Effector CD4-positive, alpha-beta T cell (primary cell): ENCODE results near the gene NEK8.
A peak's percentile ranks its signal among the peaks of the same experiment; 100 is the strongest.

Experiments
- DNase-seq: peaks from one replicate; pipeline ENCODE4 v3.0.0-alpha.2; 2020
- total RNA-seq: gene quantifications from one replicate; lab custom pipeline; 2026; lab: John Stamatoyannopoulos, UW

The NEK8 gene
- 14.3 reads per million, percentile 39 among the genes with 10 or more reads in this experiment for total RNA-seq

DNA sequence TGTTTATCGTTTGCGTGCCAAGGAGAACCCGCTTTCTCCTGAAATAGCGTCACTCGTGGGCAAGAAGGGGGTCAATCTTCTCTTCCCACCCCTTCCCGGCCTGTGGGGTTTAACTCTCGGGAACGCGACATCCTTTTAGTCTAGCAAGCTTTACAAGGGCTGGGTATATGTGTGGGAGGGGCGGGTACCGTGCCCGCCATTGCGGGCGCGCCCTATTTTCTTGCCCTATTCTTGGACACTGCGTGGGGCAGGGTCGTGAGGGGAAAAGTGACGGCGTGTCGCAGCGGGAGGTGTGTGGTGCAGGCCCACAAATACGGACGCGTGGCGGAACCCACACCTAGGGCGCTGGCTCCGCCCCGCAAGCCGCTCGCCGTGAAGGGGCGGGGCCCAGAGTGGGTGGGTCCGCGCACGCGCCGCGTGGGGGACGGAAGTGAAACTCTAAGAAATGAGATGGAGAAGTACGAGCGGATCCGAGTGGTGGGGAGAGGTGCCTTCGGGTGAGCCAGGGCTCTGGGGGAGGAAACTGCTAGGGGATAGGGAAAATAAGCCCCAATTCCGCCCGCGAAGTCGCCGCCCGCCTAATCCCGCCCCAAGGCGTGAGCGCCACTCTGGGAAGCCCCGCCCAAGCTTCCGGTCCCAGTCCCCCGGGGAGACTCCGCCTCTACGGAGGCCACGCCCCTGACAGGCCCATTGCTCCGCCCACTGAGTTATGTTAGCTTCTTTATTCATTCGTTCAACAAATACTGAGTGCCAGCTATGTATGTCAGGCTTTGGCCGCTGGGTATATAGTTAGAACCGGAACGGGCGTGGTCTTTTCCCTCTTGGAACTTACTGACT lies at the start of gene NEK8:
NEK8 (plus strand) TSS at position 425 of the 837 bp plus-strand sequence; CDS start at position 451, 26 bp downstream.
- peak; percentile 96 for DNase-seq

DNA sequence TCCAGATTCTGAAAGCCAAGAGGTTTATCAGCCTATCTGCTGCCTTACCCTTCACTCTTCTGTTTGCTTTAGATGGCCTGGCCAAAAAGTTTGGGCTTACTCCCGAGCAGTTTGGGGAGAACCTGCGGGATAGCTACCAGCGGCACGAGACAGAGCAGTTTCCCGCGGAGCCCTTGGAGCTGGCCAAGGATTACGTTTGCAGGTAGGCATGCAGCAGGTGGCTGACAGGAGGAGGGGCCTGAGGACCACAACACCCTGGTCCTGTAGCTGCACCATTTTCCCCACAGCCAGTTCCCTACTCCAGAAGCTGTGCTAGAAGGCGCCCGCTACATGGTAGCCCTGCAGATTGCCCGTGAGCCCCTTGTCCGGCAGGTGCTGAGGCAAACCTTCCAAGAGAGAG lies 45.9 kb upstream of the NEK8 start:
- no peak for DNase-seq

DNA sequence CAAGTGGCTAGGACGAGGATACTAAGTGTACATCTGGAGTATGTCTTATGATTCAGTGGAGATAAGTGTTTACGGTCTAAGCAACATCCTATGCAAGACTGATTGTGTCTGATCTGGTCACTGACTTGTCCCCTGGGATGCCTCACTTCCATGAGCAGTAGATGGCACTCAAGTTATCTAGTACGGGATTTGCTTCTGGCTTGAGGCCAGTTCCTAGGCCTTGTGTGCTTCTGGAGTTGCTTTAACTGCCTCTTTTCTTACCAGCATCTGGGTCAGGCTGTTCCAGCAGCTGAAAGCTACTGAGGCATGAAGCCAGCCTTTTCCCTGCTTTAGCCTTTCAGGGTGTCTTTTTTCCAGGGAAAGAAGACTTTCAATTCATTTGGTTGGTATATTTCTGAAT lies 43.6 kb upstream of the NEK8 start:
- DNase-seq = no peak

DNA sequence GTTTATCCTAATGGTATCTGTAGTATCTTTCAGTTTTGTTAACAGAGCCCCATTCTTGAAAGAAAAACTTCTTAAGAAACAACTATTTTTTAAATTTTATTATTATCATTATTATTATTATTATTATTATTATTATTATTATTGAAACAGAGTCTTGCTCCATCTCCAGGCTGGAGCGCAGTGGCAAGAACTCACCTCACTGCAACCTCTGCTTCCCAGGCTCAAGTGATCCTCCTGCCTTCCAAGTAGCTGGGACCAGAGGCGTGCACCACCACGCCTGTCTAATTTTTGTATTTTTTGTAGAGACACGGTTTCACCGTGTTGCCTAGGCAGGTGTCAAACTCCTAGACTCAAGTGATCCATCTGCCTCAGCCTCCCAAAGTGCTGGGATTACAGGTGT lies 43.2 kb upstream of the NEK8 start:
- no peak for DNase-seq

DNA sequence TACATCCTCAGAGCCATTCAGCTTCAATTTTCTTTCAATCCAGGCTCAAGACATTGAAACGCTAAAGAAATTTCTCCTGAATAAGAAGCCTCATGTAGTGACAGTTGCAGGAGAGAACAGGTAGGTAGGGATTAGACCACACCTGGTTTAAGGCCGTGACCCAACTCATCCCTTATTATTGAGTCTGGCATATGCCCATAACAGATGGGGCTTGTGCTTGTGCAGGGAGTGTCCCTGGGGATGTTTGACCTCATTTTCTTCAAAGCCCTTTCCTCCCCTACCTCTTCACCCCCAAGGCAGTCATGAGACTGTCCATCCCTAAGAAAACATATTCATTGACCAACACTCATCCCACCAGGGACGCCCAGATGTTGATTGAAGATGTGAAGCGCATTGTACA lies 42.3 kb upstream of the NEK8 start:
- DNase-seq = no peak

DNA sequence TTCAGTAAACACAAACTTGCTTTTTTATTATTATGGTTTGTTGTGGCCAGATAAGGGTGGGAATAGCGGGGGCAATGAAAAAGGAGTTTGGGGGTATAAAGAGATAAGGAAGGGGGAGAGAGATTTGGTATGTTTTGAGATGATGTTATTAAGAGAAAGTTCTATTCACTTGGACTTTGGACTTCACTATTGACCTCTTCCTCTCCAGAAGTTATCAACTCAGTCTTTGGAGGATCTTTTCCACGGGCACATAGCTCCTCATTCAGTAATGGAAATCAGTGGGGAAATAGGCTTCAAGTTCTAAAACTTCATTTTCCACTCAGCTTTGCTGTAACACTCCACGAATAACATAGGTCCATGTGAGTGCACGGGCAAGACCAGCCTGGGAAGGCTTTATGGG lies 40.1 kb upstream of the NEK8 start:
- DNase-seq = no peak

DNA sequence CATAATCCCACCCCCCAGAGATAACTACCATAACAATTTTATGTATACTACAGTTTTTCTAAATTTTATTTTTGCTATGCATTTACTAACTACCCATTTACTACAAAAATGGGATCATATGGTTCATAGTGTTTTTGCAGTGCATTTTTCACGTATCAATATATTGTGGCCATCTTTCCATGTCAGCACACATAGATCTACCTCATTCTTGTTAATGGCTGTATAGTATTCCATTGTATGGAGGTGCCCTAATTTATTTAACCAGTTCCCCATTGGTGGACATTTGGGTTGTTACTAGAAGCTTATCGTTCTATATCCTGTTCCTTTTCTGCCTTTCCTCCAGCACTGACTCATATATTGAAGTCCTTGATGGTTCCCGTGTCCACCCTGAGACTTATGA lies 39.6 kb upstream of the NEK8 start:
- DNase-seq = no peak

DNA sequence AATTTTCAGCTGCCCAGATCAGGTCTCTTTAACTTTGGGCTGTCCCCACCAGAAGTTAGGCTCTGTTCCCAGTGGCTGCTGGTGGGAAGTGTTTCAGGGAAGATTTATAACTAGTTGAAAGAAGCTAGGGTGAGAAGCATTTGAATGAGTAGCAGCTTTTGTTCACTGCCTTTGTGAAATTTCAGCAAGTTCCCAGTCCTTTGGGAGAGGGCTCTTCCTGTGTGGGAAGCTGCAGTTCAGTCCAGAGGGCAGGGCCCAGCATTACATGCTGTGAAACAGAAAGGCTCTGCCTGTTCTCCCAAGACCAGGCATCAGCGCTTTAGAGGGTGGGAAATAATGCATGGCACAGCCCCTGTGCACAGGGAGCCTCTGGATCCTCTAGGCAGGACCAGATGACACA lies 34.7 kb upstream of the NEK8 start:
- no peak for DNase-seq

DNA sequence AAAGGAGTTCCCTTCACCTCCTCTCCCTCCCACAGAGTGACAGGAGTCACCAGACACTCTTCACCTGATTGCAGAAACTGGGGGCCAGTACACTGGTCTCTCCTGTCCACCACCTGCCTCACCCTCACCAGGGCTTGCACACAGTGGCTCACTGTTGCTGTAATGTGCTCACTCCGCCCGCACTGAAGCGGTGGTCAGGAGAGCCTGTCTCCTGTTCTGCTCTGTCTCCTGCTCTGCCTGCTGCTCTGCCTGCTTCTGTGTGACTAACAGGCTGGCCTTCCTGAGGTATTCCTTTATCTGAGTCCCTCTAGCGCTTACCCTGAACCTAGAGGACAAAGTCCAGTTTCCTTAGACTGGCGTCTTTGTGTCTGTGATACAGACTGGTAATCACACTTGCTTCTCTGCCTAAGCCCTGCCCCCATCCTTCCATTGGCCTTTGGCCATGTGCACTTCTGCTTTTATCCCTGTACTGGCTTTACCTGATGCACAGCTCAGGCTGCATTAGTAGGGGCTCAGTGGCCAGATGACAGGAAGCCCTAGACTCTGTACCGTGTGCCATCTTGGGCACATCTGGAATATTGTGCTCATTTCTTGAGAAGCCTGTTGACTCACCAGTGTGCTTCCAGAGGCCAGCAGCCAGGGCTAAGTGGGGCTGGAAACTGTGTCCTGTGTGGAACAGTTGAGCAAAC lies 30.2 kb upstream of the NEK8 start:
- DNase-seq = no peak

DNA sequence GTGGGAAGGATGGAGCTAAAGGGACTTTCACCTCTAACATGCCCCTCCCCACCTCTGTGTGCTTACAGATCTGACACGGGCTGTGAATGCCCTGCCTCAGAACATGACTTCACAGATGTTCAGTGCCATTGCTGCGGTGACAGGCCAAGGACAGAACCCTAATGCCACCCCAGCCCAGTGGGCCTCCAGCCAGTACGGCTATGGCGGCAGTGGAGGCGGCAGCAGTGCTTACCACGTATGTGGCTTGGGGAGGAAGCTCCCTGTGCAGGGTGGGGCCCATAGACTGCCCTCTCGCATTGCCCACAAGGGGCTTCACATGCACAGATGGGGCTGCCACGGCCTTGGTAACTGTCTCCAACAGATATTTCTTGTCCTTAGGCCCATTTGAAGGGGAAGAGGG lies 28.3 kb upstream of the NEK8 start:
- no peak for DNase-seq

DNA sequence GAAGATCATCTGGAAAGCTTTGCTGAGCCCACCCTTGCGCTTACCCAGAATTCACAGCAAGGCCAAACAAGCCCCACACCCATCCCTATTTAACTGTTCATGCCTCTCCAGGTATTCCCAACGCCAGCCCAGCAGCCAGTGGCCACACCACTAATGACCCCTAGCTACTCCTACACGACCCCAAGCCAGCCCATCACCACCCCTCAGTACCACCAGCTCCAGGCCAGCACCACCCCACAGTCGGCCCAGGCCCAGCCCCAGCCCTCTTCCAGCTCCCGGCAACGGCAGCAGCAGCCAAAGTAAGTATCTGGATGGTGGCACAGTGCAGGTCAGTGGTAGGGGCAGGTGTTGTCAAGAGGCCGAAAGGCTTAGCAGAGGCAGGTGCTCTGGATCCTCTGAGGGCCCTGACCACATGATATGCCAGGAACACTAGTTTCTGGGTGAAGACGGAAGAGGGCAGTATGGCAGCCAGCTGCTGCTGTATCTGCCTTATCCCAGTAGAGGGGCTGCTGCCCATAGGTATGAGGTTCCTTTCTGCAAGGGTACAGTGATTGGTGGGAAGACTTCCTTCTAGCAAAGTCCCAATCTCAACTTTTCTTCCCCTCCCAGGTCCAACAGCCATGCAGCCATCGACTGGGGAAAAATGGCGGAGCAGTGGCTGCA lies 27.6 kb upstream of the NEK8 start:
- DNase-seq = no peak

DNA sequence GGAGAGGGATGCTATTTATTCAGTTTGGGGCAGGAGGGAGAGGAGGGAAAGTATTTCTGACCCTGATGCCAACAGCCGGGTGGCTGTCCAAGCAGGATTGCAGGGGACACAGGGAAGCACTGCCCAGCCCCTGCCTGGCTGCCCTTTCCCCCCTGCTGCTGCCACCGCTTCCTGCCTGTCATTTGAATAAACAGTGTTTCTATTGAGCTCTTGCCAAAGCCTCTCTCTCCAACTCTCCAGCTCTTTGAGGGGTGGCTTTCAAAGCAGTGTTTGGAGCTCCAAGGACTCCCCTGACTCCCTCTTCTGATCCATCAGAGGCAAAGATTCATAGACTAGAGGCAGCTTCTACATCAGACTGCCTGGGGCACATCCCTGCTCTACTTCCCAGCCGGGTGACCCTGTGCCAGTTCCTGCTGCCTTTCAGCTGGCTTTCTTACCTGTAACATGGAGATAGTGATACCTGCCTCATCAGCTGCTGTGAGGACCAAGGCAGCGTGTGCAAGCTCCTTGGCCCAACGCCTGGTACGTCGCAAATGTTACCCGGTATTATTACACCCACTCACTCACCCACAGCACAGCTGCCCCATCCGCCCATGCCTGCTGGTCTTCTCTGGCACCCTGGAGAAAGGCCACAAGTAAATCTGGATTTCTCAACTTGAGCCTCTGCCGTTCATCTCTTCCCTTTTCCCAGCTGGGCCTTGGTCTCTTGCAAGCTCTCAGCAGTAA lies 26.4 kb upstream of the NEK8 start:
- no peak for DNase-seq

DNA sequence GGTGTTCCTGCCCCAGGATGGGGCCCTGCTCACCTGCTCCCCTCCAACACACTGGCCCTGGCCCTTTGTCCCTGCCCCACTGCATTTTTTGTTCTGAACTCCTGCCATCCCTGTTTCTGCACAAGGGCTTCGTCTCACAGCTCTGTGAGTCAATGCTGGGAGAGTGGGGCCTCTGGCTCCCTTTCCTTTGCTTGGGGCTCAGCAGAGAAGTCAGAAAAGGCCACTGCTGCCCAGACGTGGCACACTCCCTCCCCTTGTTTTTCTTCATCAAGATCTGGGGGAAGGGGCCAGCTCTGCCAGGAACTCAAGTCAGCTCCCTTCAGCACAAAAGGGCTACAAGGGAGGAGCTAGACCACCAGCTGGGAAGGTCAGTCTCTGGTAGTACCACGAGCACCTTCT lies 25.8 kb upstream of the NEK8 start:
- DNase-seq = no peak

DNA sequence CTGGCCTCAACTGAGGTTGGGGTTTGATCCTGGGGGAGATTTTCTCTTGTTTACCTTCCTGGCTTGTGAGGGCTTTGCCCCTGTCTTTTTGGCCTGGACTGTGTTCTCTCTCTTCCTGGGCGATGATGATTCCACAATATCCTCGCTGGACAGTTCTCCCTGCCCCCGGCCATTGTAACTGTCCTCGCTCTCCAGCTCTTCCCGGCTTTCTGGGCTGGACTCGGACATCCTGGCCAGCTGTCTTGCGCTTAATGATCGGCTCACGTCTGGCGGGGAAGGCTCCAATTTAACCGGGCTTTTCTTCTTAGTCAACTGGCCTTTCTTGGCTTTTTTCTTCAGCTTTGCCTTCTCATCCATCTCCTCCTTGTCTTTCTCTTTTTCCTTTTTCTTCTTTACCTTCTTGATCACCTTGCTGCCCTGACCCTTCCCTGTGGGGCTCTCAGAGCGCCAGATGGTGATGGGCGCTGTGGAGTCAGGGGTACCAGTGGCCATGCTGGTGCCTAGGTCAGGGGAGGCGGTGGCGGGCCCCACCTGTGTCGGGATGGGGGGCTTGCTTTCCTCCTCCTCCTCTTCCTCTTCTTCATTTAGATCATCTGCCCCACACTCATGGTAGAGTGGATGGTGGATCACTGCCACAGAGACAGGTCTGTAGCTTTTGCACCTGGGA lies 24.9 kb upstream of the NEK8 start:
- DNase-seq = no peak

DNA sequence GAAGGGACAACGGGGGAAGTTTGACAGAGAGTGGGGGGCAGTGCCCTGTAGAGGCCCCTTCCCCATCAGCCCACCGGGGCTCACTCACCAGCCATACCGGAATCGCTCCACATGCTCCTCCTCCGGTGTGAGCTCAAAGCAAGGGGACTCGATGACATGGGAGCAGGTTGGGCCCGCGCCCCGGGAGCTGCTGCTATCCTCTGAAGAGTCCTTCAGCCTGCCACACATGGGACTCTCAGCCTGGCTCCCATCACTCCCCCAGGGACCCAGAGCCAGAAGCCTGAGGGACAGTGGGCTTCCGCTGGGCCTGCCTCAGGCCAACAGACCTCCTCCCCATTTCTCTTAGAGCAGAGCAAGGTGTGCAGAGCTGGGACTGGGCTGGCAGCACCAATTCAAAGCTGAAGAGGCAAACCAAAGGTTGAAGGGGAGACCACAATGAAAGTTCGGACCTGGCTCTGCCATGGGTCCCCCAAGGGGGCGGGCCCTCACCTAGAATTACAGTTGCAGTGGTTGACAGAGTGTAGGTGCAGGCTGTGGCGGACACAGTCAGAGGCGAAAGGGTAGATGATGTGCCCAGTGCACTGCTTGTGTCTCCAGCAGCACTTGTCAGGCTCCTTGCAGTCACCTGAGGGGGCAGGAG lies 24.2 kb upstream of the NEK8 start:
- DNase-seq = no peak

DNA sequence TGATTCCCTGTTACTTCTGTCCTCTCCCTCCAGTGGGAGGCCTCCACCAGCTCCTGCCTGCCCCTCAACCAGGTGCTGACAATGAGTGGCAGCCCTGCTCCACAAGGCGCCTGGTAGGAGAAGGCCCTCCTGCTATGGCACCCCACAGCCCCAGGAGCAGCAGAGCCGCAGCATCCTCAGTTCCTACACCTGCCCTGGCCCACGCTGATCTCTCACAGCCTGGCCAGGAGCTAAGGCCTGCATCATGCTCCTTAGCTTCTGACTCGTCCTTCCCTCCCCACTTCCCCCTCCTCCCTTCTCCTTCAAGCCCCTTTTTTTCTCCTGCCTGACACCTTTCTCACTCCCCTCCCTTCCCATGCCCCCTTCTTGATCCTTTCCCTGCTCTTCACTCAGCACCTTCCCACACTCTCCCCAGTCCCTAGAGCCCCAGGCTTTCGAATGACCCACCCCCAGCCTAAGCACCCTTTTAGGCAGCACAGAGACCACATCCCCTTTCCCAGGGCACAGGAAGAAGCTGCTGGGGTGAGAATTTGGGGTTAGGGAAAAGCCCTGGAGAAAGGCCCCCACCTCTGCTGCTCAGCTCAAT lies 23.4 kb upstream of the NEK8 start:
- DNase-seq = no peak

DNA sequence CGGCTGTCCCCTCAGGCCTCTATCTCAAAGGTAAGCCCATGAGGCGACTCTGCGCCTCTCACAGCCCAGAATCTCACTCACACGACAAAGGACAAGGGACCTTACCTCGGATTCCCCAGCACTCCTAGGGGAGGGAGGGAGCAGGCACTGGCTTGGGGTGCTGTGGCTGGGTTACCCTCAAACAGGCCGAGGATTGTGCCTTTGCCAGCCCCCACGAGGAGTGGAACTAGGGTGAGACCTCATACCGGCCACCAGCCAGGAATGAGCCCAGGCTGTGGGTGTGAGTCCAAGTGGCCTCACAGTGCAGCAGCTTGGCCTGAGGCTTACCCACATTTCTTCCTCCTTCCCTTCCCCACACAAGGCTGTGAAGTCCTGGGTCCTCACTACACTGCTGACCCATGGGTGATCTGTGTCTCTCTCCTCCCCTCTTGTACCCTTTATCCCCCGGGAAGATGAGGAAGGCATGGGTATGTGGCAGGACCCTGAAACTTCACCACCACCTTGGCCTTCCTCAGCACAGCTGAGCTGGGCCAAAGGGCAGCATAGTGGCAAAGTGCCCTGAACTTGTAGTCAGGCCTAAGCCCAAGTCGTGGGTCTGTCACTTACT lies 22.8 kb upstream of the NEK8 start:
- no peak for DNase-seq

DNA sequence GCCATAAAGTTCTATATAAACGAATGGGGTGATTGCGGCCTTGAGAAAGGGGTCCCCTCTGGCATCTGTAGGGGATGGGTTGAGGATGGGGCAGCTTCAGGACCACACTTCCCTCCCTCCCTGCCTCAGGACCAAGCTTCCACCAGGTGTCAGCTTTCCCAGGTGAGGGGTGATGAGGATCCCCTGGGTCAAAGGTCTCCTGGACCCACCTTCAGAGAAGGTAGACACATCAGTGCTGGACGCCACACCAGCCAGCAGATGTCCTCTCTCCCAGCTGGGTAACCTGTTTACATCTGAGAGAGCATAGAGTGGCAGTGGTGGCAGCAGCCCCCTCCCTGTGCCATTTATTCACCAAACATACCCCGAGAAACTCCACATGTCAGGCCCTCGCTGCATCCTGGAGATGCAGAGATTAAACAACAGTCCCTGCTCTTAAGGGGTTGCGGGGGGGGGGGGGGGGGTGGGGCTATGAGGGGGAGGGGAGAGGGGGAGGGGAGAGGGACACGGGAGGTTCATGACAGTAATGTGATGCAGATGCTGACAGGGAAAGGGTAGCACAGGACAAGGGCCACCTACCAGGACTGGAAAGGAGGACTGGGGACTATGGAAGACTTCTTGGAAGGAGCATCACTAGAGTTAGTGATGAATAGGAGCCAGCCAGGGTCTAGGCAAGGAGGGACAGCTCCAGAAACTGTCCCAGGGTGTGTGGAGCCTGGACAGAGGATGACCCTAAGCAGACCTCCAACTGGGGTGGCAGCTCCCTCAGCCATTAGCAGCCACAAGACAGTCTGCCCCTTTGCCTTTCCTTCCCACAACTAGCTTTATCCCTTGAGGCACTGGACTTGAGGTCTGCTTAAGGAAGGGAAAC lies 21.9 kb upstream of the NEK8 start:
- no peak for DNase-seq

DNA sequence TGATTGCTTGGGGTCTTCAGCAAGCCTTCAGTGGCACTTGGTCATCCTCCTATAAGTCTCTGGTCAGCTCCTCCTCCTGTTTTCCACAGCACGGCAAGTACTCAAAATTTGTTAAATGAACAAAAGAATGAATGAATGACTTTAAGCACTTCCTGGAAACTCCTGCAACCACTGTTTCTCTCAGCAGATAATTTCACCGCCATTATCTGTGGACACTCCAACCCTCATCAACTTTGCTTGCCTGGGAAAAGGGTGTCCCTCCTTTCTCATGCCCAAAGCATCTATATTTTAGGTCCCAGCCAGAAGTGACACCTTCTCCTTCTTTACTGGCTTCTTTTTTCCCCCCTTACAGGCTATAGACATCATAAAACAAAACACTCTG lies 21.3 kb upstream of the NEK8 start:
- no peak for DNase-seq
